HG03439 (cell line): ENCODE measurements around the gene SLC2A1.
"Not testable (repeated sequence)": the region's sequence is repeated elsewhere in the genome, so short reads cannot be mapped to it uniquely, and the experiment has no call there.

ENCODE experiments used
- ATAC-seq: cut with Tn5 transposase; IDR thresholded peaks from one replicate; pipeline ENCODE4 v1.9.1; 2021; ENCODE audit warnings: mild to moderate bottlenecking, moderate library complexity; ENCODE audit not compliant: unreplicated experiment

SLC2A1 gene

DNA sequence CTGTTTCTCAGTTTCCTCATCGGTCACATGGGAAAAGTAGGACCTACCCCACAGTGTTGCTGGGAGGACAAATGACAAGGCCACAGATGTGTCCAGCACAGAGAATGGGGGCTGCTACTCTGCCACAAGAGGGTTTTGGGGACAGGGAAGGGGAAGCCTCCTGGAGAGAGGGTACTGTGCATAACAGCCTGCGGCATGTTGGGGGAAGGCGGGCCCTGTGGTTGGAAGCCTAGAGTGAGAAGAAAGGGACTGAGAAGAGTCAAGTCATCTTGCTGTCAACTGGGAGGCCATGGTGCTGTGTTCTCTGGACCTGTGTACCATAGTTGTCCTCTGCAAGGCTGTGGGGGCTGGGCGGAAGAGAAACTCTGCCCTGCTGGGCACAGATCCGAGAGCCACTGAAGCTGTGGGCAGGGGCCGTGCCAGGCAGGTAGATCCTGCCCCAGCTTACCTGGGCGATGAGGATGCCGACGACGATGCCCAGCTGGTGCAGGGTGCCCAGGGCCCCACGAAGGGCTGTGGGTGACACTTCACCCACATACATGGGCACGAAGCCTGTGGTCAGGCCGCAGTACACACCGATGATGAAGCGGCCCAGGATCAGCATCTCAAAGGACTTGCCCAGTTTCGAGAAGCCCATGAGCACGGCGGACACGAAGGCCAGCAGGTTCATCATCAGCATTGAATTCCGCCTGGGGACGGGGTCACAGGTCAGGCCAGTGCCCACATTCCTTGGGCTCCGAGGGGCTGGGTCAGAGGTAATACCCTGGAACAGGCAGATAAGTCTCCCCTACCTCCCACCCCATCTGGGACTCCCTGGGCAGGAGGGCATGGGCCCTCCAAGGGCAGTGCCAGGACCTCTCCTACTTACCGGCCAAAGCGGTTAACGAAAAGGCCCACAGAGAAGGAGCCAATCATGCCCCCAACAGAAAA lies 28.2 kb downstream of the SLC2A1 start:
- ATAC-seq: no peak

- ATAC-seq: no peak
These were observed 29.1 kb downstream of the SLC2A1 start for GRCh38 chr1:42929434-42930177.

DNA sequence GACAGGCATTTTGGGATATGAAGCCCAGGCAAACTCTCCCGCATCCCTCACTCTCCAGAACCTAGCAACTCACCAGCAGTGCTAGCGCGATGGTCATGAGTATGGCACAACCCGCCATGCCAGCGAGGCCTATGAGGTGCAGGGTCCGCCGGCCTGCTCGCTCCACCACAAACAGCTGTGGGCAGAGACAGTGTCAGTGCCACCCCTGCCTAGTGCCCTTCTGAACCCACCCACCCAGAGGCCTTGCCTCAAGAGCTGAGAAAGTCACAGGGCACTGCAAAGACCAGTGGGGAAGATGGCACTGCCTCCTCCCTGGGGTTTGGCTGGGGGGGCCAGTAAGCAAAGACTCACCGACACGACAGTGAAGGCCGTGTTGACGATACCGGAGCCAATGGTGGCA lies 29.8 kb downstream of the SLC2A1 start:
- ATAC-seq: no peak

- ATAC-seq: no peak
These were observed 30.7 kb downstream of the SLC2A1 start for GRCh38 chr1:42927920-42928505.

- ATAC-seq: no peak
These were observed 31.3 kb downstream of the SLC2A1 start for GRCh38 chr1:42927274-42927841.

GRCh38 chr1:42926879-42927242 lies 31.8 kb downstream of the SLC2A1 start:
- no peak for ATAC-seq

DNA sequence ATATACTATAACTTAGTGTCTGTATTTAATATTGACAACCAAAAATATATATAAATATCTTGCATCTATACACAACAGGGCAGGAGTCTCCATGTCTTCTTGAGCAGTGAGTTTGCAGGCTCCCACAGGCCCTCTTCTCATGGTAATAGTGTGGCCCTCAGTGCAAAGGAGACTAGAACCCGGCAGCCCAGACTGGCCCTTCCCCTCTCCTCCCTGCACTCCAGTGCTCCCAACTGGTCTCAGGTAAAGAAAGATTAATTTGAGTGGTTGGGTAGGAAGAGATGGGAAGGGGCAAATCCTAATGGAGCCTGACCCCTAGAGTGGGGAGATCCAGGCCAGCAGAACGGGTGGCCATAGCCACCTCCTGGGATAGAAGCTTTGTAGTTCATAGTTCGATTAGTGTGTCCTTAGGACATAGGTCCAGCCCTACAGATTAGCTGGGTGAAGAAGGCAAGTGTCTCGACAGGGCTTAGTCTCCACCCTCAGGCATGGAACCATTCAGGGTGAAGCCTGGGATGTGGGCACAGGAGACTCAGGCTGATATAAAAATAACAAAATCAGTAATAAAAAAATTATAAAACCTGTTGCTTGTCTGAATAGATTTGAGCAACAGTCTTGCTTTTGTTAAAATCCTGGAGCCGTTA lies 32.3 kb downstream of the SLC2A1 start:
- no peak for ATAC-seq

DNA sequence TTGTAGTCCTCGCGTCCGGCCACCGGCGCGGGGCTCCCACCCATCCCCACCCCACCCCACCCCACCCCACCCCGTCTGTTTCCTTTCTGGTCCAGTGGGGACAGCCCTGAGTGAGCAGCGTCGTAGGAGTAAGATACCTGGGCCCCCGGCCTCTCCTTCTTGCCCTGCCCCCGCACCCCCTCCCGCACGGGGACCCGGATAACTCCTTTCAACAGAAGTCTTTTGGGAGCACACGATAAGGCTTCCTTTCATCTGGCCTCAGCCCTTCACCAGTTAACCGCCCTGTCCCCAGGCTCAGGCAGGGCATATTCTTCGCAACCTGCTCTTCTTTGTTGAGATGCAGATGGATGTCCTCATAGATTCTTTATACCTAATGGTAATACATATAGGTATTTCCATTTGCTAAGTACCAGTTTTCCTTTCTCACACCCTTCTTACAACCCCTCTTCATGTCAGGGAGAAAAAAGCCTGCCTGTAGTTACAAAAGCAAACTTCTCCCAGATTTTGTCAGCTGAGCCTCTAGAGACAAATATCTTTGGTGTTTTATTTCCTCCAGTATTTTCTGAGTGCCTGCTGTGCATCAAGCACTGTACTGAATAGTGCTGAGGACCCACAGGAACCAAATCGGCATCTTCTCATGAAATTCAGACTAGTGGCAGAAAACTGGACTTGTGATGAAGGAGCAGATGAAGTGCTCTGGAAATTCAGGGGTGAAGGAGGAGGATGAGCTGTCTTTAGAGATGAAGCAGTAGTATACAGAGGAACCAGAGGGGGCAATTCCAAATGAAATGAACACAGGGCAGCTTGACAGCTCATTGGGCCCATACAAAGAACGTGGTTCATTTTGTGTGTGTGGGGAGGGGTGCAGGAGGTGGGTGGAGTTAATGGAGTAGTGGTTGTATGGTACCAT lies 33.6 kb downstream of the SLC2A1 start:
- ATAC-seq: peak; percentile 5

DNA sequence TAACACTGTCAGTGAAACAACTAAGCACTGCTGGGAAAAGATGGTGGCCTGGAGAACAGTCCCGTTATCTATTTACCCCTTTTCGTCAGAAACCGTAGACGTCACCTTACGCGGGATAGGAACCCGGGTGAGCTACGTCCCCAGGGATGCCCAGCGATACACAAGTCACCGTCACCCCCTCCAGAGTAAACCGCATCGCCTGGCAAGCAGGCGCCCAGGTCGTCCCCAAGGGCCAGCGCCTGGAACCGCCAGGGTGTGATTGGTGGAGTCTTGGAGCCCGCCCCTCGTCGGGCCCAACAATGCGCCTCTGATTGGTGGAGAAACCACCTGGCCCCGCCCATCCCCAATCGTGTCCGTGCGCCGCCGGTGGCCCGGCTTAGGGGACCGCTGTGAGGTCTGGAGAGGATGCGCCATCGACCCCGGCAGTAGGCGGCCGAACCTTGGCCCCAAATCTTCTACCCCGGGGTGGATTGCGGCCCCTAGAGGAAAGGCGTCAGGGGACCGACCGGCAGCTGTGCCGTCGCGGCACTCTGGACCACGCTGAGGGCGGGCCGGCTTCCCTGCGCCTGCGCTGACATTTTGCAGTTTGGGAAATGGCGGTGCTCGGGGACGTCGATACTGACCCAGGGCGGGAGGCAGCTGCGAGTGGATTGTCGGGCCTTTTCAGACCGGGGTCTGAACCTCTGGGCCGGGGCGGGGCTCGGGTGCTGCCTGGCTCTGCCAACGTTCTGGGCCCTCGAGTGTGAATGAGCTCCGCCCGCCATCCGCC lies 34.4 kb downstream of the SLC2A1 start:
- ATAC-seq: peak; percentile 83

DNA sequence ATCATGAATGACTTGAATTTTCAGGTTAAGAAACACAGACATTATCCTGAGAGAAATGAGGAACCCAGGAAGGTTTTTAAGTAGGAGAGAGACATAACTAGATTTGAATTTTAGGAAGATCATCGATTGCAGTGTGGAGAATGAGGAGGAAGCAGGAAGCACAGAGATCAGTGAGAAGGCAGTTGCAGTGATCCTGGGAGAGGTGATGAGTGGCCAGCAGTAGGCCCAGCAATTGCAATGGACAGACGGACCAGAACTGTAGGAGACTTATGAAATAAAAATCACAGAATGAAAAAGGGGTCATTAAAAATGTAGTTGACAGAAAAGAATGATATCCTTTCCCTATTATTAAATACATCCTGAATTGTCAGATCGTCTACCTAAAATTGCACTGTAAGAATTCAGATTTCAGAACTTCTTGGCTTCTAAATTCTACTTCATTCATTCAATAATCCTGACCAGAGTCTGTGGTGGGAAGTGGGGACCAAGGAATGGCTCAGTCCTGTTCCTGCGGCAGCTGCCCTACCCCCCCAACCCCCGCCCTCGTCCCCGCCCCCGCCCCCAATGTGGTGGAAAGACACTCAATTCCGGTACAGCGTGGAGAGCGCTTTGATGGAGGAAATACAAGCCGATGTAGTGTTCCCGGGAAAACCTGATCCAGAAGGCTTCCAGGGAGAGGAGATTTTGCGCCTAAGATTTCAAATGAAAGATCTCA lies 35.1 kb downstream of the SLC2A1 start:
- no peak for ATAC-seq

DNA sequence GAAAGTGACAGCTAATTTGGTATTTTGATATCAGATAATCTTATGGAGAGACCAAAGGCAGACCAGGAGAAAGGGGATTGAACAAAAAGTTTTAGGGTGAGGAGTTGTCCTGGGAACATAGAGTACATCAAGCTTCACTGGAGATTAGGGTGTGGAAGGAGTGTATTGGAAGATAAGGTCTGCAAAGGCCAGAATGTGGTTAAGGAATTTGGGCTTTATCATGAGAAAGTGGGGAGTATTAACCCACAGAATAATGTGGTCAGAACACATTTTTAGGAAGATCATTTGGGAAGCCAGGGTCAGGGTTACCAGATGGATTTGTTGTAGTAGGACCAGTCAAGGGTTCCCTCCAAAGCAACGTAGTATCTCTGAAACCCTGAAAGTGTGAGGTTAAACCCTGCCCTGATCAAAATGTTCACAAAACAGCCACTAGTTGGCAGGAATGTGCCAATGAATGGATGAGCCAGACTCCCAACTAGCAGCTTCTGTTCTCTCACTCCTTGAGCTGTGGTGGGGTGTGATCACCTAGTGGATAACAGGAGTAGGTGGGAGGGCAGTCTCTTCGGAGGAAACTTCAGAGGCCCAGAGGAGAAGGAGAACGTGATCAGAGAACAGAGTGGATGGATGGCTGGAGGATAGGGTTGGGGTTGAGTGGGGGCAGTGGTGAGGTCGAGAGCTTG lies 35.8 kb downstream of the SLC2A1 start:
- ATAC-seq: no peak

DNA sequence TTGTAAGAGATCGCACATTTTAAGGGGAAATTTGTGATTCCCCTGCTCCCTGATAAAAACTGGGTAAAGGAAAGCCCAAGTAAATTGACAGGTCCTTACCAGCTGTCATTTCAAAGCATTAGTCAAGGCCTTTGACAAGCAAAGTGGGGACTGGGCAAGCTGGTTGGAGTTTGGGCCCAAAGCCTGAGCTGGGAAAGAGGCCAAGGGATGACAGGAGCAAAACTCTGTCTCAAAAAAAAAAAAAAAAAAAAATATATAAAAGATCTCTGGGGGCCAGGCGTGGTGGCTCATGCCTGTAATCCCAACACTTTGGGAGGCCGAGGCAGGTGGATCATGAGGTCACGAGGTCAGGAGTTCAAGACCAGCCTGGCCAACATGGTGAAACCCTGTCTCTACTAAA lies 36.9 kb downstream of the SLC2A1 start:
- no peak for ATAC-seq

GRCh38 chr1:42919651-42920050 lies 39.0 kb downstream of the SLC2A1 start:
- ATAC-seq: not testable (repeated sequence)

DNA sequence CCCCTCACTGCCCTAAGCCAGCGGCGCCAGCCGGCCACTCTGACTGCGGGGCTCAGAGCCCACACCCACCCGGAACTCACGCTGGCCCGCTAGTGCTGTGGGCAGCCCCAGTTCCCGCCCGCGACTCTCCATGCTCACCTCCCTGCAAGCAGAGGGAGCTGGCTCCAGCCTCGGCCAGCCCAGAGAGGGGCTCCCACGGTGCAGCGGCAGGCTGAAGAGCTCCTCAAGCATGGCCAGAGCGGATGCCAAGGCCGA lies 41.5 kb downstream of the SLC2A1 start:
- ATAC-seq: no peak

GRCh38 chr1:42915456-42915855 lies 43.2 kb downstream of the SLC2A1 start:
- no peak for ATAC-seq

DNA sequence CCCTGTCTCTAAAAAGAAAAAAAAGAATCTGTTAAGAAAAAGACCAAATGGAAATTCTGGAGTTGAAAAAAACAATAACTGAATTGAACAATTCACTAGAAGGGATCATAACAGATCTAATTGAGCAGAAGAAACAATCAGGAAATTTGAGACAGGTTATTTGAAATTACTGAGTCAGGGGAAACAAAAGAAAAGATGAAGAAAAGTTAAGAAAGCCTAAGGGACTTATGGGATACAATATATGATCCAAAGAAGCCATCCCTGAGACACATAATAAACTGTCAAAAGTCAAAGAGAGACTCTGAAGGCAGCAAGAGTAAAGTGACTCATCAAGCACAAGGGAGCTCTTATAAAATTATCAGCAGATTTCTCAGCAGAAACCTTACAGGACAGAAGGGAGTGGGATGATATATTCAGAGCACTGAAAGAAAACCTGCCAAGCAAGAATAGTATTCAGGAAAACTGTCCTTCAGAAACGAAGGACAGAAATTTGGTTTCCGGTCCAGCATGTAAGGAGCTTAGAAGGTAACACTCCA lies 44.5 kb downstream of the SLC2A1 start:
- no peak for ATAC-seq

DNA sequence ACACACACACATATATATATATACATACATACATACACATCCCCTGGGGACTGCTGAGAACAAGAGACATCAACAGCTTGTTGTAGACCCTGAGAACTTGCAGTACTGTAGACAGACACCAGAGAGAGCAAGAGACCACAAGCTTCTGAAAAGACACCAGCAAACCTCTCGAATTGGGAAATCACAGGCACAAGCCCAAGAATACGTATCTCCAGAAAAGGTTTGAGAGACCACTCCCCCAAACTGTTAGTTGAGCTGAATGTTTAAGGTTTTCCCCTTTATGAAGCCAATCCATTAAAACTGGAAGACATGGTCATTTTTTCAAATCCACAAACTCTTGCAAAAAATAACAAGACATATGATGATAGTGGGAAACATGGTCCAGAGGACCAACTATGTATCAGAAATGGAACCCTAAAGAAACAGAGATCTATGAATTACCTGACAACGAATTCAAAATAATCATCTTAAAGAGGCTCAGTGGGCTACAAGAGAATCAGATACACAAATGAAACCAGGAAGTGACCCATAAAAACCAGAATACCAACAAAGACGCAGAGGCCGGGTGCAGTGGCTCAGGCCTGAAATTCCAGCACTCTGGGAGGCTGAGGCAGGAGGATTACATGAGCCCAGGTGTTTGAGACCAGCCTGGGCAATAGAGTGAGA lies 45.1 kb downstream of the SLC2A1 start:
- ATAC-seq: no peak
